H1 (cell line): Measurements from ENCODE around the gene MAP3K6. TPM values are rescaled to one million over a fixed set of nuclear protein-coding genes. Genes with fewer than 3 reads are reported as not detected.

Experiments
- CHD2 ChIP-seq: IDR thresholded peaks from 2 replicates; pipeline ENCODE4 v1.6.1; 2012; ENCODE audit warnings: low read length, improper control_type of control experiment
- YY1 ChIP-seq: IDR thresholded peaks from 2 replicates; pipeline ENCODE4 v1.6.1; 2011; ENCODE audit warnings: low read depth, mild to moderate bottlenecking, low read length
- polyA plus RNA-seq, 7 experiments: library from polyadenylated mRNA; depleted of rRNA in 3 of 7; stranded (reverse) in 5 of 7; unstranded in 2 of 7; fragments of >200 nt in 5 of 7; fragments of 200-250 nt in 2 of 7; gene quantifications; 1 replicate in 5 of 7; 2 replicates in 1 of 7; 4 replicates in 1 of 7; pipeline versions ENCODE4 v1.2.1 to v1.2.3, GENCODE V29; 2011 to 2013; ENCODE audit warnings: missing spikeins in 2 of 7, mixed read lengths in 2 of 7
- total RNA-seq: library from RNA; stranded (reverse); fragmentation: NEBNext Ultra II Directional; extraction: Animal tissue kit (Norgen Biotek cat#: 25700); gene quantifications from 2 replicates; pipeline ENCODE4 v1.2.1, GENCODE V29; 2021
- TF ChIP-seq, protein P1 (sequence below), 3 experiments: IDR thresholded peaks; 1 replicate in 2 of 3; 2 replicates in 1 of 3; pipeline versions ENCODE4 v1.5.1 to v1.6.1; 2011; ENCODE audit warnings: low read length in 3 of 3, mild to moderate bottlenecking in 3 of 3, inconsistent platforms in 2 of 3, low read depth in 1 of 3, moderate library complexity in 1 of 3; ENCODE audit not compliant: insufficient read depth in 1 of 3; ENCODE audit errors: control extremely low read depth in 1 of 3

Gene MAP3K6
- total and polyA plus RNA-seq, 2 of the 8 experiments (the other 6 are each of a cell fraction or from before 2014, with no cell fraction given) = 7.4 to 7.6 TPM

DNA sequence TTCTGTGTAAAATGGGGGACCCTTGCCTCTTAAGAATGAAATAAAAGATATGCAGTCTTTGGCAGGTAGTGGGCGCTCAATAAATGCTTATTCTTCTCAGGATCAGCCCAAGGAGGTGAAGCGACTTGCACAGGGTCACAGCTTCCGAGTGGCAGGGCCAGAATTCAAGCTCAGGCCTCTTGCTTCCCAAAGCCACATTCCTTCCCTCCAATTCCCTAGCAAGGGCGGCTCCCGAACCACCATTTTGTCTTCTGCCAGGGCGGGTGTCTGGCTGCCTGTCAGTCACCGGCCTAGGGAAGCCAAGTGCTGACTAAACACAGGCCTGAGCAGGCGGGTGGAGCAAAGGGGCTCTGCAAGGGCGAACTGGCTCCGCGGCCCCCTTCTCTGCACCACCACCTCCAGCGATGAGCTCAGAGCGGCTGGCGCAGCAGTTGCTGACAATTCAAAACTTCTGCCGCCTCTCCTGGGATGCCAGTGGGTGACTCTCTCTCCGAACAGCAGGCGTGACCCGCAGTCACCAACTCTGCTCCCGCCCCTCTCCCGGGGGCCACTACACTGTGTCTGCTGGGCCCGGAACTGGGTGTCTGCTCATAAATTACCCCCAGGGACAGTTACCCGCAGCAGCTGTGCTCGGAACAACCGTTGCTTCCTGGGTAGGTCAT, 36.4 kb upstream of the MAP3K6 start (continued):
- TF ChIP-seq, protein P1, sequence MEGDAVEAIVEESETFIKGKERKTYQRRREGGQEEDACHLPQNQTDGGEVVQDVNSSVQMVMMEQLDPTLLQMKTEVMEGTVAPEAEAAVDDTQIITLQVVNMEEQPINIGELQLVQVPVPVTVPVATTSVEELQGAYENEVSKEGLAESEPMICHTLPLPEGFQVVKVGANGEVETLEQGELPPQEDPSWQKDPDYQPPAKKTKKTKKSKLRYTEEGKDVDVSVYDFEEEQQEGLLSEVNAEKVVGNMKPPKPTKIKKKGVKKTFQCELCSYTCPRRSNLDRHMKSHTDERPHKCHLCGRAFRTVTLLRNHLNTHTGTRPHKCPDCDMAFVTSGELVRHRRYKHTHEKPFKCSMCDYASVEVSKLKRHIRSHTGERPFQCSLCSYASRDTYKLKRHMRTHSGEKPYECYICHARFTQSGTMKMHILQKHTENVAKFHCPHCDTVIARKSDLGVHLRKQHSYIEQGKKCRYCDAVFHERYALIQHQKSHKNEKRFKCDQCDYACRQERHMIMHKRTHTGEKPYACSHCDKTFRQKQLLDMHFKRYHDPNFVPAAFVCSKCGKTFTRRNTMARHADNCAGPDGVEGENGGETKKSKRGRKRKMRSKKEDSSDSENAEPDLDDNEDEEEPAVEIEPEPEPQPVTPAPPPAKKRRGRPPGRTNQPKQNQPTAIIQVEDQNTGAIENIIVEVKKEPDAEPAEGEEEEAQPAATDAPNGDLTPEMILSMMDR (IDR thresholded peaks at IDR 0.05; ENCODE audit: control extremely low read depth in 1 of 3, insufficient read depth in 1 of 3, low read depth in 1 of 3, low read length in 3 of 3) = peak in 2 of 3 experiments; percentile 26 to 53; a peak in 2 of 4 replicates
- TF ChIP-seq CHD2 = no peak
- TF ChIP-seq YY1 = peak; percentile 87
